ENCODE results near the gene CD63.

Gene CD63

GRCh38 chr12:55703901-55704761 is 24.7 kb downstream of the CD63 start:
- DNase-seq, result no peak

GRCh38 chr12:55703288-55703687 is 25.5 kb downstream of the CD63 start:
- DNase-seq, result no peak

DNA sequence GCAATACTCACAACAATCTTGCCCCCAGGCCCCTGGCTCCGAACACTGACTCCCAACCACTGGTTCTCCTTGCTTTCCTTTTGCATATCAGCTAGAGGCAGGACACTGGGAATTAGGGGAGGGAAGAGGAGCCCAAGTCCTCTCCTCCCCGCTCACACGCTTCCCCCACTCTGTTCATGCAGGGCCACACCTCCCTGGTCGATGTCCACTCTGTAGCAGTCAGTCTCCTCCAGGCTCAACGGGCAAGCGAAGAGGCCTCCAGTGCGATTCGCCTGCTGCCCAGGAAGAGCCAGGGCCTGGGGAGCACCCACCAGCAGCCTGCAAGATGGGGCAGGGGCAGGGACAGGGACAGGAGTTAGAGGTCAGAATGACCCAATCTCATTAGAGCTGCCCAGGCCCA is 25.9 kb downstream of the CD63 start:
- no peak for DNase-seq

GRCh38 chr12:55700255-55701018 is 28.4 kb downstream of the CD63 start:
- DNase-seq, result no peak

- DNase-seq, result no peak
These were observed 29.2 kb downstream of the CD63 start for GRCh38 chr12:55699471-55700055.

GRCh38 chr12:55698965-55699364 is 29.8 kb downstream of the CD63 start:
- DNase-seq, result no peak

DNA sequence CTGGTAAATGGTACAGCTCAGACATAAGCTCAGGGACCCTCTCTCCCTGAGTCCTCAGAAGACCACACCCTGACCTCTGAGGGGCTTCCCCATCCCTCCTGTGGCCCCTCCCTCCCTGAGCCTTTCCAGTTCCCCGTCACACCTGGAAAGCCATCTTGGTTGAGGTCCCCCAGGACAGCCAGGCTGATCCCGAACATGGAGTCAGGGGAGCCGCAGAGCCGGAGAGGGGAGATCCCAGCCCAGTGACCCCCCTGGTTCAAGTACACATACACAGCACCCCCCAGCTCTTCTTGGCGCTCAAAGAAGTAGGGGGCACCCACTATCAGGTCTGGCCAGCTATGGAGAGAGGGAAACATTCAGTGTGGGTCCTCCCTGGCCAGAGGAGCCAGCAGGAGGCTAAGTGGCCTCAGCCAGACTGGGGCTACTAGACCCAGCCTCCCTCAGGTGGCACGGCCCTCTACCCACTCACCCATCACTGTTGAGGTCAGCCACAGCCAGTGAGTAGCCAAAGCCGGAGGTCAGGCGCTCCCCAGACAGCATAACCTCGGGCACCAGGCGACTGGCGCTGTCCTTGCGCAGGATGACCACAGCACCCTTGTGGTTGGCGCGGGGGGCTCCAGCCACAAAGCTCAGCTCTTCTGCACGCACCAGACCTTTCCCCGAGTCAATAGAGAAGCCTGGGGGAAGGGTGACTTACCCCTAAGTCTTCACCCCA is 30.4 kb downstream of the CD63 start:
- no peak for DNase-seq

DNA sequence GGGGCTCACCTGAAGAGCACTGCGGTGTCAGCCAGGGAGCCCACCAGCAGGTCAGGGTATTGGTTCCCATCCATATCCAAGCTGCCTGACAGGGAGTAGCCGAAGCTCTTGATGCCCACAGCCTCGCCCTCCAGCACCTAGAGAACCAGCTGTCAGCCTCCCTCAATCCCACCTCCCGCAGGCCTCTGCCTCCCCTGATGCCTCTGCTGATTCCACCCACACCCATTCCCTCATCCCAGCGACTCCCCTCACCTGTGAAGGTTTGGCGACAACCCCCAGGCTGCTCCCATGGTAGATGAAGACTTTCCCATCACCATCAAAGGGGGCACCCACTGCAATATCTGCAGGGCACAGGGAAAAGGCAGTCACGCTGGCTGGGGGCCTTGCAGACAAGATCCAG is 31.1 kb downstream of the CD63 start:
- DNase-seq, result no peak

GRCh38 chr12:55696796-55697462 is 31.9 kb downstream of the CD63 start:
- no peak for DNase-seq

DNA sequence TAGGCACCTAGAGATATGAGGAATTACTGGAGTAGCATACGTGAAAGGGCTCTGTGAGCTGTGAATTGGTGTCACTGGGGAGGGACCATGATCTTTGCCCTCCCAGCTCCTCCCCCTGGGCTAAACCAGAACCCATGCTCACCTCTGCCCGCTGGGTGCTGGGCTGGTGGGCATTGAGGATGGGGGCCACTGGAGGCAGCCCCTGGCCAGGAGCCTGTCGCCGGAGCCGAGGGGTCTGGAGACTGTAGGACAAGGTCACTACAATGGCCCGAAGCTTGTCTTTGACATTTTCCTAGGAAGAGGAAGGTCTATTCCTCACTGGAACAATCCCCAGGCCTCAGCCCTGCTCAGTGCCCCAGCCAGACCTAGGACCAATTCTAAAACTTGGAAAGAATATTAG is 32.7 kb downstream of the CD63 start:
- no peak for DNase-seq

DNA sequence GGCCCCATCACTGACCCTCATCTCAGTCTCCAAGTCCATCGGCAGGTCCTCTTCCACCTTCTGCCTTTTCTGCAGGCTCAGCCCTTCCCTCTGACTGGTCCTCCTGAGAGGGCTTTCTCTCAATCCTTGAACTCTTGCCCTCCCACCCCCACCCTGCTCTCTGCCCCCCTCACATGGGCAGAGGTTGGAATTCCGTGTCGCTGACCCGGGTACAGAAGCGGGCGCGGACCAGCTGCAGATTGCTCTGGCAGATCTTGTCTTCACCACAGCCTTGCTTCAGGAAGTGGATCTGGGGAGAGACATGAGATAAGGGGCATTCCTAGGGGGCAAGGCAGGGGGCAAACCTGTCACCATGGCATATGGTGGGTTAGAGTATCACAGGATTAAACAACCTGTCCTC is 33.5 kb downstream of the CD63 start:
- no peak for DNase-seq

- no peak for DNase-seq
These were observed 34.2 kb downstream of the CD63 start for GRCh38 chr12:55694651-55695050.

GRCh38 chr12:55694188-55694515 is 34.7 kb downstream of the CD63 start:
- no peak for DNase-seq

DNA sequence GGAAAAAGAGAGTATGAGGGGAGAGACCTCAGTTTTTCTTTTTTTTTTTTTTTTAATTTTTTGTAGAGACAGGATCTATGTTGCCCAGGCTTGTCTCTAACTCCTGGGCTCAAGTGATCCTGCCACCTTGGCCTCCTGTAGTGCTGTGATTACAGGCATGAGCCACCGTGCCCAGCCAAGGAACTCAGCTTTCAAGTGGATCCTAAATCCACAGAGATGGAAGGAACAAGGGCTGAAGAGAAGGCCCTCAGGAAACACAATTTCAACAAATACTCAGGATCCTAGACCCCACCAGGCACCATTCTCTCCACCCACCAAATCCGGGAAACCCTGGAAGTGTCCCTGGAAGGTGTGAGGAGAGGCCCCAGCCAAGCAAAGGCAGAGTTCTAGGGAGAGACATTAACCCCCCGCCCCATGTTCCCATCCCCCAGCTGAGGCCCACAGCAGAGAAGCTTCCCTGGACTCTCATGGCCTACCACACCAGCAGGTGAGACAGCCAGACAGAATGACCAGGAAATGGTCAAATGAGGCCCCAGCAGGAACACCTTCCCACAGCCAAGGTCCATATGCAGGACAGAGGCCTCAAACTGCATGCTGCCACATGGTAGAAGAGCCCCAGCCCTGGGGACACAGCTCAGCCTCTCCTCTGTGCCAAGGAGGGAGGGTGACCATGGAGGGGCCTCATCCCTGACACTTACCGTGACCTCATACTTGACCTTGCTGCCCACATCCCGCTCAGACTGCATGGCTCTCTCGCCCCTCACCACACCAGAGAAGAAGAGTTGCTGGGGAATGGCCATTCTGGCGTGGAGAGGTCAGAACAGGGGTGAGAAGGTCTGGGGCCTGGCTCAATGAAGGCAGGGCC is 35.3 kb downstream of the CD63 start:
- no peak for DNase-seq

- no peak for DNase-seq
These were observed 36.0 kb downstream of the CD63 start for GRCh38 chr12:55692631-55693322.

- no peak for DNase-seq
These were observed 39.8 kb downstream of the CD63 start for GRCh38 chr12:55688716-55689655.

GRCh38 chr12:55687746-55688145 is 41.1 kb downstream of the CD63 start:
- DNase-seq, result no peak

- no peak for DNase-seq
These were observed 42.3 kb downstream of the CD63 start for GRCh38 chr12:55686366-55687010.

DNA sequence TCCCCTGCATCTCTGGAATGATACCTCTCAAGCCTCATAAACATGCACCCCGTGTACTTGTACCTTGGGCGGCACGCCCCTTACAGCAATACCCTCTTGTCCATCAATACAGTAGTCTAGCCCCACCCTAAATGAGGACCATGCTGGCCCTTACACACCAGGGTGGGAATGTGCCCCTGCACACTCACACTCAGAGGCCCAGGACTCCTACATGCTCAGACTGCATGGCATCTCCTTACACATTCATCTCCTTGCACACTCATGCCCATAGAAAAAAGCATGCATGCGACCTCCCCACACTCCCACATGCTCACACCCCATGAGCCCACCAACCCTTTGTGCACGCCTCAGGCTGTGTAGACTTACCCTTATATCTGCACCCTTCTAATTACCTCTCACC is 43.1 kb downstream of the CD63 start:
- no peak for DNase-seq
